ENCODE measurements around the gene RASA3. TPM values are rescaled to one million over a fixed set of nuclear protein-coding genes. Genes with fewer than 3 reads are reported as not detected.

Gene RASA3
- total RNA-seq, 1 donor from 2014 or later = 44.8 TPM

GRCh38 chr13:114143806-114144605, 11.6 kb upstream of the RASA3 start:
- no peak for DNase-seq (ENCODE audit: extremely low spot score, unreplicated experiment)
- no peaks in the 10 kb centered on the region for H3K9me3 Mint-ChIP-seq (ENCODE audit: unreplicated experiment)
- peak; percentile 7 for TF ChIP-seq CTCF (IDR thresholded peaks at IDR 0.05)
- peaks cover 4% of the 10 kb centered on the region for H3K4me1 Mint-ChIP-seq (ENCODE audit: unreplicated experiment)
- no peak overlapping the region for H3K4me3 Mint-ChIP-seq (ENCODE audit: unreplicated experiment)
- H3K27me3 Mint-ChIP-seq (ENCODE audit: unreplicated experiment) = peaks cover 5% of the 10 kb centered on the region
- no peaks in the 10 kb centered on the region for H3K36me3 Mint-ChIP-seq (ENCODE audit: unreplicated experiment)
- no peak overlapping the region for H3K27ac Mint-ChIP-seq (ENCODE audit: unreplicated experiment)

- H3K27me3 Mint-ChIP-seq (ENCODE audit: unreplicated experiment) = peaks cover 2% of the 10 kb centered on the region
- H3K27ac Mint-ChIP-seq (ENCODE audit: unreplicated experiment) = no peak overlapping the region
- H3K36me3 Mint-ChIP-seq (ENCODE audit: unreplicated experiment) = no peaks in the 10 kb centered on the region
- DNase-seq (ENCODE audit: extremely low spot score, unreplicated experiment) = no peak
- no peaks in the 10 kb centered on the region for H3K9me3 Mint-ChIP-seq (ENCODE audit: unreplicated experiment)
- no peak for TF ChIP-seq CTCF (IDR thresholded peaks at IDR 0.05)
- no peak overlapping the region for H3K4me3 Mint-ChIP-seq (ENCODE audit: unreplicated experiment)
- H3K4me1 Mint-ChIP-seq (ENCODE audit: unreplicated experiment) = peaks cover 4% of the 10 kb centered on the region
Observed at GRCh38 chr13:114142640-114143490, 10.4 kb upstream of the RASA3 start.

GRCh38 chr13:114142137-114142550, 9.7 kb upstream of the RASA3 start:
- peaks cover 2% of the 10 kb centered on the region for H3K27me3 Mint-ChIP-seq (ENCODE audit: unreplicated experiment)
- peaks cover 4% of the 10 kb centered on the region for H3K4me1 Mint-ChIP-seq (ENCODE audit: unreplicated experiment)
- no peaks in the 10 kb centered on the region for H3K9me3 Mint-ChIP-seq (ENCODE audit: unreplicated experiment)
- no peak for TF ChIP-seq CTCF (IDR thresholded peaks at IDR 0.05)
- no peak for DNase-seq (ENCODE audit: extremely low spot score, unreplicated experiment)
- no peak overlapping the region for H3K27ac Mint-ChIP-seq (ENCODE audit: unreplicated experiment)
- H3K4me3 Mint-ChIP-seq (ENCODE audit: unreplicated experiment) = no peak overlapping the region
- H3K36me3 Mint-ChIP-seq (ENCODE audit: unreplicated experiment) = no peaks in the 10 kb centered on the region

- DNase-seq (ENCODE audit: extremely low spot score, unreplicated experiment) = no peak
- Mint-ChIP-seq H3K9me3 (ENCODE audit: unreplicated experiment) (no peaks in the 10 kb centered on the region), H3K27me3 (ENCODE audit: unreplicated experiment) (peaks cover 2% of the 10 kb centered on the region), H3K4me1 (ENCODE audit: unreplicated experiment) (peaks cover 4% of the 10 kb centered on the region), H3K27ac (ENCODE audit: unreplicated experiment) (no peak overlapping the region), H3K36me3 (ENCODE audit: unreplicated experiment) (no peaks in the 10 kb centered on the region), H3K4me3 (ENCODE audit: unreplicated experiment) (no peak overlapping the region)
- TF ChIP-seq CTCF (IDR thresholded peaks at IDR 0.05) = no peak
Observed at GRCh38 chr13:114141261-114141996, 9.0 kb upstream of the RASA3 start.
